ENCODE measurements around the gene RIN2. TPM values are rescaled to one million over a fixed set of nuclear protein-coding genes. Genes with fewer than 3 reads are reported as not detected.

The RIN2 gene
- total RNA-seq, 1 experiment from 2014 or later, result 36.7 TPM

DNA sequence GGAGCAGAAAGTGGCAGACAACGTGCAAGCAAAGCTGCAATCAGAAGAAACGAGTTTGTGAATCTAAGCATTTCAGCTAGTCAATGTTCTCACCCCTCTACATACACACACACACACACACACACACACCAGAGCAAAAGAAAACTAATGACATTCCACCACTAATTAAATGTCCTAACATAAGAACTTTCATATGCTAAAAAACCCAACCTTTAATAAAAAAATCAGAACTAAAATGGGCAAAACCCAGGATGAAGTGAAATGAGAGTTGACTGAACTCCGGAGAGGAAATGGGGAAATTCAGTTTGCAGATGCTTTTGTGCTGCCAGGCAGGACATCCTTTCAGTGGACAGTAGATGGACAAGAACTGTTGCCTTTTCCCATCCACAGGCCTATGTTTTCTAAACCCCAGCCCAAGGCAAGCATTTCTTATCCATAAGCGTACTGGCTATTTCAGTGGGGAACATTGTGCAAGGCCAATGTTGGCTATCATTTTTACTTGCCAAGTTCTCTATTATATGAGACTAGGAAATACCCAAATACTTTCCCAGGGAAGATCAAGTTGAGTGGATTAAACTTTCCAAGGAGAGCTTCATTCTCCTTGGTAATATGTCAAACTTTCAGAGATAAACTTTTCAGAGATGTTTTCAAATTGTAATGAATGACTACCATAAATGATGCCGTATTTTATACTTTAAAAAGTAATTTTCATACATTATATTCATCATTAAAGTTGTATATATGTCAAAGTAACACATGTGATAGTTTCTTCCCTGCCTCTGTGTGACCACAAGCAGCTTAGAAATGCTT lies 27.3 kb downstream of the RIN2 start:
- no peaks in the 10 kb centered on the region for H3K36me3 Mint-ChIP-seq (ENCODE audit: insufficient read depth, unreplicated experiment)
- Histone ChIP-seq H3K4me3 (ENCODE audit: low read depth, low read length) (no peak overlapping the region), H3K9me3 (peaks cover 14% of the 10 kb centered on the region), H3K27me3 (replicated peaks; ENCODE audit: control insufficient read depth, insufficient read depth, low read length) (no peaks in the 10 kb centered on the region), H3K36me3 (ENCODE audit: control insufficient read depth, insufficient read depth, low read length) (no peaks in the 10 kb centered on the region), H3K4me1 (peaks cover 25% of the 10 kb centered on the region)
- intact Hi-C loops (cut with micrococcal nuclease; ENCODE audit: unreplicated experiment), result loop anchor here (1.0 to 5.0 kb wide), 6 partner anchors 17 to 232 kb away; partner anchors contain the start of gene NAA20
- ChIA-PET CTCF (interaction anchor here (0.8 to 1.5 kb wide), 3 partner anchors 11 to 208 kb away, joined by 3 to 4 read pairs (median 3); no protein-coding TSS in a partner anchor), POLR2A (no interaction called here)
- peak overlapping the region; percentile 57 for H3K4me3 Mint-ChIP-seq (ENCODE audit: unreplicated experiment)
- TF ChIP-seq, protein P1, sequence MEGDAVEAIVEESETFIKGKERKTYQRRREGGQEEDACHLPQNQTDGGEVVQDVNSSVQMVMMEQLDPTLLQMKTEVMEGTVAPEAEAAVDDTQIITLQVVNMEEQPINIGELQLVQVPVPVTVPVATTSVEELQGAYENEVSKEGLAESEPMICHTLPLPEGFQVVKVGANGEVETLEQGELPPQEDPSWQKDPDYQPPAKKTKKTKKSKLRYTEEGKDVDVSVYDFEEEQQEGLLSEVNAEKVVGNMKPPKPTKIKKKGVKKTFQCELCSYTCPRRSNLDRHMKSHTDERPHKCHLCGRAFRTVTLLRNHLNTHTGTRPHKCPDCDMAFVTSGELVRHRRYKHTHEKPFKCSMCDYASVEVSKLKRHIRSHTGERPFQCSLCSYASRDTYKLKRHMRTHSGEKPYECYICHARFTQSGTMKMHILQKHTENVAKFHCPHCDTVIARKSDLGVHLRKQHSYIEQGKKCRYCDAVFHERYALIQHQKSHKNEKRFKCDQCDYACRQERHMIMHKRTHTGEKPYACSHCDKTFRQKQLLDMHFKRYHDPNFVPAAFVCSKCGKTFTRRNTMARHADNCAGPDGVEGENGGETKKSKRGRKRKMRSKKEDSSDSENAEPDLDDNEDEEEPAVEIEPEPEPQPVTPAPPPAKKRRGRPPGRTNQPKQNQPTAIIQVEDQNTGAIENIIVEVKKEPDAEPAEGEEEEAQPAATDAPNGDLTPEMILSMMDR (IDR thresholded peaks at IDR 0.05; ENCODE audit: insufficient read depth in 1 of 2, low read depth in 1 of 2, low read length in 1 of 2, severe bottlenecking in 1 of 2, unreplicated experiment in 1 of 2), result no peak
- H3K9me3 Mint-ChIP-seq (ENCODE audit: unreplicated experiment), result peaks cover 22% of the 10 kb centered on the region
- BruUV-seq (replicated peaks), result no TSS peak
- H3K27me3 Mint-ChIP-seq (ENCODE audit: insufficient read depth, unreplicated experiment), result no peaks in the 10 kb centered on the region
- H3K4me1 Mint-ChIP-seq (ENCODE audit: low read depth, unreplicated experiment), result peaks cover 16% of the 10 kb centered on the region
- H3K27ac Mint-ChIP-seq (ENCODE audit: unreplicated experiment), result peak overlapping the region; percentile 84
- DNase-seq, result no peak

DNA sequence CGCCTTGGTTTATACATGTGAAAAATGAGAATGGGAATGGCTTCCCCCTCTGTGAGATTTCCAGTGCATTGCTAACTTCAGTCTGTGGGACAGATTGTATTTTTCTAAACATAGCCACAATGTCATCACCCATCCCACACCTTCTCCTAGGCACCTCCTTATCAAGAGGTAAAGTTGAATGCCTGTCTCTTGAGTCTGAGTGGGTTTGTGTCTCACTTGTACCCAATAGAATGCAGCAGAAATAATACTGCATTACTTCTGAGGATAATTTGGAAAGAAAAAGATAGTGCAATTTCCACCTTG lies 27.9 kb downstream of the RIN2 start:
- Histone ChIP-seq H3K9me3 (peaks cover 14% of the 10 kb centered on the region), H3K4me3 (ENCODE audit: low read depth, low read length) (no peak overlapping the region), H3K27me3 (replicated peaks; ENCODE audit: control insufficient read depth, insufficient read depth, low read length) (no peaks in the 10 kb centered on the region), H3K36me3 (ENCODE audit: control insufficient read depth, insufficient read depth, low read length) (no peaks in the 10 kb centered on the region), H3K4me1 (peaks cover 25% of the 10 kb centered on the region)
- Mint-ChIP-seq H3K27me3 (ENCODE audit: insufficient read depth, unreplicated experiment) (no peaks in the 10 kb centered on the region), H3K4me1 (ENCODE audit: low read depth, unreplicated experiment) (peaks cover 16% of the 10 kb centered on the region), H3K27ac (ENCODE audit: unreplicated experiment) (no peak overlapping the region), H3K9me3 (ENCODE audit: unreplicated experiment) (peaks cover 22% of the 10 kb centered on the region), H3K4me3 (ENCODE audit: unreplicated experiment) (no peak overlapping the region), H3K36me3 (ENCODE audit: insufficient read depth, unreplicated experiment) (no peaks in the 10 kb centered on the region)
- ChIA-PET POLR2A (no interaction called here), CTCF (interaction anchor here (1.0 to 1.5 kb wide), 2 partner anchors 10 to 17 kb away, joined by 3 to 4 read pairs; no protein-coding TSS in a partner anchor)
- intact Hi-C loops (cut with micrococcal nuclease; ENCODE audit: unreplicated experiment), result loop anchor here (1.0 to 5.0 kb wide), 6 partner anchors 16 to 231 kb away; partner anchors contain the start of gene NAA20
- no TSS peak for BruUV-seq (replicated peaks)
- no peak for DNase-seq
- TF ChIP-seq, protein P1 (IDR thresholded peaks at IDR 0.05; ENCODE audit: insufficient read depth in 1 of 2, low read depth in 1 of 2, low read length in 1 of 2, severe bottlenecking in 1 of 2, unreplicated experiment in 1 of 2), result no peak

DNA sequence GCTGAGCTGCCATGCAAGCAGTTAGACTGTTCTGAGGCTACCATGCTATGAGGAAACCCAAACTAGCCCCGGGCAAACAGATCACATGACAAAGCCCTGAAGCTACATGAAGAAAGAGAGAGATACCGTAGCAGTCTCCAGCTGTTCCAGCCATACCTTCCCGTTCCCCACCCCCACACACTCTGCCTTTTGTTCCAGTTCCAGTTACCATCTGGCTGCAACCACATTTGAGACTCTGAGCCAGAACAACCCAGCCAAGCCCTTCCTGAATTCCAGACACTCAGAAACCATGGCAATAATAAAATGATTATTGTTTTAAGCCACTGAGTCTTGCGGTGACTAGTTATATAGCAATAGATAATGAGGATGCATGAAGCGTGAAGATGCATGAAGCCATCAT lies 28.3 kb downstream of the RIN2 start:
- CTCF ChIA-PET, result interaction anchor here (1.0 to 1.5 kb wide), 2 partner anchors 10 to 17 kb away, joined by 3 to 4 read pairs; no protein-coding TSS in a partner anchor
- Mint-ChIP-seq H3K27me3 (ENCODE audit: insufficient read depth, unreplicated experiment) (no peaks in the 10 kb centered on the region), H3K27ac (ENCODE audit: unreplicated experiment) (no peak overlapping the region), H3K4me3 (ENCODE audit: unreplicated experiment) (no peak overlapping the region), H3K9me3 (ENCODE audit: unreplicated experiment) (peaks cover 22% of the 10 kb centered on the region), H3K36me3 (ENCODE audit: insufficient read depth, unreplicated experiment) (no peaks in the 10 kb centered on the region), H3K4me1 (ENCODE audit: low read depth, unreplicated experiment) (peaks cover 16% of the 10 kb centered on the region)
- DNase-seq, result peak; percentile 26 to 70
- Histone ChIP-seq H3K9me3 (peaks cover 14% of the 10 kb centered on the region), H3K36me3 (ENCODE audit: control insufficient read depth, insufficient read depth, low read length) (no peaks in the 10 kb centered on the region), H3K27me3 (replicated peaks; ENCODE audit: control insufficient read depth, insufficient read depth, low read length) (no peaks in the 10 kb centered on the region), H3K4me1 (peaks cover 25% of the 10 kb centered on the region), H3K4me3 (ENCODE audit: low read depth, low read length) (no peak overlapping the region)
- TF ChIP-seq, protein P1 (IDR thresholded peaks at IDR 0.05; ENCODE audit: insufficient read depth in 1 of 2, low read depth in 1 of 2, low read length in 1 of 2, severe bottlenecking in 1 of 2, unreplicated experiment in 1 of 2), result no peak
- no TSS peak for BruUV-seq (replicated peaks)
- intact Hi-C loops (cut with micrococcal nuclease; ENCODE audit: unreplicated experiment), result loop anchor here (5.0 kb wide), 1 partner anchor 231 kb away; the partner anchor contains the start of gene NAA20
- POLR2A ChIA-PET, result interaction anchor here (0.6 kb wide), 1 partner anchor 11 kb away, joined by 3 read pairs; no protein-coding TSS in a partner anchor
